ENCODE results near the gene NEK6.

- TF ChIP-seq USF2 (IDR thresholded peaks at IDR 0.05) (no peak), CTCF (IDR thresholded peaks at IDR 0.05) (no peak), SMC3 (IDR thresholded peaks at IDR 0.05) (no peak), RAD21 (conservative IDR thresholded peaks at IDR 0.05 in 1 of 2, IDR thresholded peaks at IDR 0.05 in 1 of 2) (no peak), PHF8 (IDR thresholded peaks at IDR 0.05; ENCODE audit: borderline replicate concordance, low read depth) (no peak), CHD2 (IDR thresholded peaks at IDR 0.05; ENCODE audit: low read length, partially characterized antibody) (no peak), ZFP36 (IDR thresholded peaks at IDR 0.05; ENCODE audit: borderline replicate concordance, partially characterized antibody) (no peak), RFX5 (IDR thresholded peaks at IDR 0.05) (no peak)
Measured at GRCh38 chr9:124266139-124266825, 8.5 kb downstream of the NEK6 start.
